HTR-8/SVneo (cell line): ENCODE results near the gene POLR2H.
A peak's percentile ranks its signal among the peaks of the same experiment; 100 is the strongest.
"Not testable (repeated sequence)": the region's sequence is repeated elsewhere in the genome, so short reads cannot be mapped to it uniquely, and the experiment has no call there.

Source experiments
- DNase-seq: peaks from one replicate; pipeline ENCODE4 v3.0.0; 2011; ENCODE audit warnings: low spot score, mixed read lengths; ENCODE audit not compliant: insufficient read length
- FAIRE-seq: peaks from 2 replicates; lab custom pipeline; 2011; peaks lifted over from hg19 to GRCh38; lab: Jason Lieb, UNC

Gene POLR2H

GRCh38 chr3:184335291-184335660 lies 26.2 kb upstream of the POLR2H start:
- FAIRE-seq: no peak
- DNase-seq: no peak

GRCh38 chr3:184335661-184336546 lies 25.6 kb upstream of the POLR2H start:
- DNase-seq (peak; percentile 82), FAIRE-seq (peak; percentile 92)

GRCh38 chr3:184336547-184337398 lies 24.7 kb upstream of the POLR2H start:
- DNase-seq: no peak
- FAIRE-seq: no peak

- FAIRE-seq: no peak
- DNase-seq: no peak
Measured at GRCh38 chr3:184337399-184337714, 24.2 kb upstream of the POLR2H start, which contains the start of gene FAM131A. TSS of gene FAM131A (plus strand) at chr3:184337600. CDS start at chr3:184337631, 31 bp downstream.

GRCh38 chr3:184337981-184338380 lies 23.5 kb upstream of the POLR2H start:
- no peak for FAIRE-seq
- no peak for DNase-seq

- no peak for FAIRE-seq
- no peak for DNase-seq
Measured at GRCh38 chr3:184338511-184338945, 23.0 kb upstream of the POLR2H start.

GRCh38 chr3:184339001-184339400 lies 22.5 kb upstream of the POLR2H start:
- FAIRE-seq (no peak), DNase-seq (no peak)

- FAIRE-seq: not testable (repeated sequence)
Measured at GRCh38 chr3:184339451-184340135, 21.9 kb upstream of the POLR2H start.

GRCh38 chr3:184341925-184342324 lies 19.6 kb upstream of the POLR2H start:
- FAIRE-seq: no peak

More at GRCh38 chr3:184339451-184340135, 21.9 kb upstream of the POLR2H start:
- not testable (repeated sequence) for DNase-seq

GRCh38 chr3:184343200-184343876 lies 18.2 kb upstream of the POLR2H start:
- no peak for DNase-seq
- FAIRE-seq: no peak

More at GRCh38 chr3:184341925-184342324, 19.6 kb upstream of the POLR2H start:
- no peak for DNase-seq

- DNase-seq (no peak), FAIRE-seq (no peak)
Measured at GRCh38 chr3:184344579-184345316, 16.8 kb upstream of the POLR2H start.

GRCh38 chr3:184345317-184346144 lies 16.0 kb upstream of the POLR2H start:
- peak; percentile 26 for FAIRE-seq
- peak; percentile 63 for DNase-seq

- DNase-seq (no peak), FAIRE-seq (no peak)
Measured at GRCh38 chr3:184346480-184347190, 14.9 kb upstream of the POLR2H start.

- no peak for DNase-seq
- FAIRE-seq: no peak
Measured at GRCh38 chr3:184347321-184348056, 14.0 kb upstream of the POLR2H start.

GRCh38 chr3:184348057-184348382 lies 13.5 kb upstream of the POLR2H start:
- FAIRE-seq (no peak), DNase-seq (no peak)

- DNase-seq (no peak), FAIRE-seq (no peak)
Measured at GRCh38 chr3:184349563-184350470, 11.7 kb upstream of the POLR2H start.
